H1 (cell line): ENCODE measurements around the gene ZNF532. TPM values are rescaled to one million over a fixed set of nuclear protein-coding genes. Genes with fewer than 3 reads are reported as not detected.

ENCODE experiments used
- CTCF ChIA-PET: fragments of 300-600 bp; sonication (Branson Sonifier 250); formaldehyde crosslinking; loops from one replicate; lab custom pipeline; 2021; ENCODE audit not compliant: partially characterized antibody; lab: Charles Lee
- POLR2A ChIA-PET: fragments of 300-600 bp; sonication (Branson Sonifier 250); formaldehyde crosslinking; loops from one replicate; lab custom pipeline; 2021; ENCODE audit warnings: inconsistent platforms; ENCODE audit not compliant: partially characterized antibody; lab: Charles Lee
- DNase-seq, 2 experiments: peaks; one replicate each; pipeline versions ENCODE4 v3.0.0 to v3.0.0-alpha.2; 2010 to 2022; ENCODE audit warnings: low spot score in 2 of 2, low read depth in 1 of 2, mixed read lengths in 1 of 2
- FAIRE-seq: peaks from 2 replicates; lab custom pipeline; 2011; peaks lifted over from hg19 to GRCh38; lab: Jason Lieb, UNC
- H2AFZ ChIP-seq: 2 replicates; pipeline ENCODE4 v1.8.1; 2012; ENCODE audit warnings: low read length, inconsistent platforms
- H2AK5ac ChIP-seq: 2 replicates; pipeline ENCODE4 v1.6.1; 2013; ENCODE audit warnings: low read depth, low read length
- H2BK120ac ChIP-seq: replicated peaks from 2 replicates; pipeline ENCODE3; 2013; ENCODE audit warnings: low read depth, low read length, inconsistent platforms
- H2BK12ac ChIP-seq: 2 replicates; pipeline ENCODE4 v1.6.1; 2013; ENCODE audit warnings: low read depth, low read length
- H2BK15ac ChIP-seq: 2 replicates; pipeline ENCODE4 v1.6.1; 2013; ENCODE audit warnings: low read length
- H2BK20ac ChIP-seq: 2 replicates; pipeline ENCODE4 v1.6.1; 2013; ENCODE audit warnings: low read length
- H2BK5ac ChIP-seq: 2 replicates; pipeline ENCODE4 v1.6.1; 2013; ENCODE audit warnings: low read depth, low read length
- H3K14ac ChIP-seq: 2 replicates; pipeline ENCODE4 v1.6.1; 2013; ENCODE audit warnings: inconsistent platforms; ENCODE audit not compliant: insufficient read length
- H3K18ac ChIP-seq: 2 replicates; pipeline ENCODE4 v1.6.1; 2013; ENCODE audit warnings: low read length; ENCODE audit errors: extremely low read depth
- H3K23ac ChIP-seq: 2 replicates; pipeline ENCODE4 v1.6.1; 2013; ENCODE audit warnings: inconsistent platforms; ENCODE audit not compliant: insufficient read length
- H3K23me2 ChIP-seq: 2 replicates; pipeline ENCODE4 v1.6.1; 2013; ENCODE audit warnings: low read depth, low read length
- H3K27ac ChIP-seq: 2 replicates; pipeline ENCODE4 v1.6.1; 2011; ENCODE audit warnings: low read depth, low read length, inconsistent platforms
- H3K27me3 ChIP-seq, 4 experiments: replicated peaks in 1 of 4; 1 replicate in 1 of 4; 2 replicates in 3 of 4; pipeline versions ENCODE4 v1.6.1 to v1.8.1; 2011 to 2013; ENCODE audit warnings: low read length in 3 of 4, mild to moderate bottlenecking in 3 of 4, inconsistent platforms in 2 of 4, mixed read lengths in 2 of 4, moderate library complexity in 1 of 4; ENCODE audit not compliant: control insufficient read depth in 3 of 4, insufficient read depth in 3 of 4; ENCODE audit errors: extremely low read depth in 1 of 4
- H3K36me3 ChIP-seq, 4 experiments: 2 replicates each; pipeline versions ENCODE4 v1.6.1 to v1.8.1; 2011 to 2013; ENCODE audit warnings: mild to moderate bottlenecking in 4 of 4, low read length in 3 of 4, moderate library complexity in 2 of 4, control low read depth in 1 of 4, inconsistent platforms in 1 of 4; ENCODE audit not compliant: insufficient read depth in 4 of 4, control insufficient read depth in 2 of 4
- H3K4ac ChIP-seq: replicated peaks from 2 replicates; pipeline ENCODE3; 2013; ENCODE audit warnings: low read length, low read depth, mixed read lengths, inconsistent platforms; ENCODE audit not compliant: insufficient read length
- H3K4me1 ChIP-seq, 4 experiments: replicated peaks in 1 of 4; 1 replicate in 1 of 4; 2 replicates in 3 of 4; pipeline versions ENCODE4 v1.6.1 to v1.8.1; 2011 to 2013; ENCODE audit warnings: low read length in 3 of 4, inconsistent platforms in 2 of 4, mixed read lengths in 1 of 4; ENCODE audit not compliant: insufficient read depth in 4 of 4, control insufficient read depth in 3 of 4
- H3K4me2 ChIP-seq, 2 experiments: 2 replicates each; pipeline versions ENCODE4 v1.6.1 to v1.8.1; 2011 to 2013; ENCODE audit warnings: low read depth in 2 of 2, low read length in 2 of 2, control low read depth in 1 of 2, inconsistent platforms in 1 of 2, mild to moderate bottlenecking in 1 of 2; ENCODE audit not compliant: insufficient read depth in 1 of 2
- H3K4me3 ChIP-seq, 4 experiments: fragments of 200-600, 300-600 bp in 1 of 4; sonication (generic), shearing (Covaris generic), sonication (Bioruptor Twin) in 1 of 4; 2 replicates each; pipeline versions ENCODE4 v1.5.1 to v1.8.1; 2011 to 2016; ENCODE audit warnings: low read length in 4 of 4, low read depth in 3 of 4, control low read depth in 2 of 4, inconsistent platforms in 2 of 4, mild to moderate bottlenecking in 2 of 4, mixed read lengths in 1 of 4, moderate library complexity in 1 of 4; ENCODE audit not compliant: insufficient read depth in 2 of 4; ENCODE audit errors: extremely low read depth in 1 of 4
- H3K56ac ChIP-seq: replicated peaks from 2 replicates; pipeline ENCODE3; 2013; ENCODE audit warnings: low read depth, mild to moderate bottlenecking, mixed read lengths, low read length, inconsistent platforms; ENCODE audit not compliant: insufficient read length
- H3K79me1 ChIP-seq: 2 replicates; pipeline ENCODE4 v1.6.1; 2013; ENCODE audit warnings: low read depth, low read length, control low read depth
- H3K79me2 ChIP-seq, 2 experiments: 2 replicates each; pipeline versions ENCODE4 v1.6.1 to v1.8.1; 2012 to 2013; ENCODE audit warnings: low read length in 2 of 2, mild to moderate bottlenecking in 2 of 2, inconsistent platforms in 1 of 2; ENCODE audit not compliant: insufficient read depth in 2 of 2, control insufficient read depth in 1 of 2
- H3K9ac ChIP-seq, 4 experiments: replicated peaks in 1 of 4; 1 replicate in 1 of 4; 2 replicates in 3 of 4; pipeline versions ENCODE4 v1.6.1 to v1.8.1; 2011 to 2013; ENCODE audit warnings: low read depth in 3 of 4, low read length in 3 of 4, control low read depth in 2 of 4, mild to moderate bottlenecking in 2 of 4, moderate library complexity in 2 of 4, inconsistent platforms in 1 of 4; ENCODE audit errors: extremely low read depth in 1 of 4
- H3K9me3 ChIP-seq, 2 experiments: 2 replicates each; pipeline versions ENCODE4 v1.6.1 to v1.8.1; 2012 to 2013; ENCODE audit warnings: mild to moderate bottlenecking in 2 of 2, moderate library complexity in 2 of 2, control low read depth in 1 of 2, inconsistent platforms in 1 of 2, low read depth in 1 of 2, low read length in 1 of 2, mixed read lengths in 1 of 2; ENCODE audit not compliant: insufficient read depth in 2 of 2
- H4K20me1 ChIP-seq, 2 experiments: replicated peaks in 1 of 2; 2 replicates each; pipeline versions ENCODE3 to v1.8.1; 2011 to 2013; ENCODE audit warnings: inconsistent platforms in 2 of 2, low read length in 2 of 2, mild to moderate bottlenecking in 1 of 2; ENCODE audit not compliant: insufficient read depth in 2 of 2, control insufficient read depth in 1 of 2
- H4K5ac ChIP-seq: 2 replicates; pipeline ENCODE4 v1.6.1; 2013; ENCODE audit warnings: low read length, low read depth, mixed read lengths, inconsistent platforms; ENCODE audit not compliant: insufficient read length
- H4K8ac ChIP-seq: 2 replicates; pipeline ENCODE4 v1.8.0; 2013; ENCODE audit warnings: mild to moderate bottlenecking, moderate library complexity, low read length, inconsistent platforms; ENCODE audit not compliant: insufficient read depth; ENCODE audit errors: extremely low read depth
- H4K91ac ChIP-seq: replicated peaks from 2 replicates; pipeline ENCODE3; 2013; ENCODE audit warnings: low read length, mixed read lengths, inconsistent platforms; ENCODE audit not compliant: insufficient read length
- CBX5 ChIP-seq: fragments of 300-800, 300-1000 bp; sonication (generic); IDR thresholded peaks from 2 replicates; pipeline ENCODE4 v1.7.1; 2016; ENCODE audit warnings: antibody characterized with exemption, low read length, low read depth
- CHD1 ChIP-seq: IDR thresholded peaks from 2 replicates; pipeline ENCODE4 v1.6.1; 2012; ENCODE audit warnings: low read depth, low read length, improper control_type of control experiment
- POU5F1 ChIP-seq: IDR thresholded peaks from 2 replicates; pipeline ENCODE4 v1.6.1; 2011; ENCODE audit warnings: low read depth, mild to moderate bottlenecking, low read length, moderate library complexity
- SP4 ChIP-seq: IDR thresholded peaks from 2 replicates; pipeline ENCODE4 v1.6.1; 2012; ENCODE audit warnings: low read length, inconsistent platforms
- TCF12 ChIP-seq: IDR thresholded peaks from 2 replicates; pipeline ENCODE4 v1.6.1; 2011; ENCODE audit warnings: low read depth, mild to moderate bottlenecking, low read length
- WGBS, 2 experiments: shearing (Covaris generic) in 1 of 2; methylation state at CpG; one replicate each; pipeline versions ENCODE4 v1.1.6 to v1.1.7; 2013 to 2015; ENCODE audit warnings: low lambda C conversion rate in 2 of 2, mixed read lengths in 2 of 2, inconsistent platforms in 1 of 2, low coverage in 1 of 2, missing lambda C conversion rate in 1 of 2; ENCODE audit not compliant: insufficient replicate concordance in 2 of 2, insufficient coverage in 1 of 2, insufficient read length in 1 of 2; ENCODE audit errors: extremely low coverage in 1 of 2, missing lambda C conversion rate in 1 of 2; 5-methylcytosine and 5-hydroxymethylcytosine counted together
- polyA plus RNA-seq, 7 experiments: library from polyadenylated mRNA; depleted of rRNA in 3 of 7; stranded (reverse) in 5 of 7; unstranded in 2 of 7; fragments of >200 nt in 5 of 7; fragments of 200-250 nt in 2 of 7; gene quantifications; 1 replicate in 5 of 7; 2 replicates in 1 of 7; 4 replicates in 1 of 7; pipeline versions ENCODE4 v1.2.1 to v1.2.3, GENCODE V29; 2011 to 2013; ENCODE audit warnings: missing spikeins in 2 of 7, mixed read lengths in 2 of 7
- total RNA-seq: library from RNA; stranded (reverse); fragmentation: NEBNext Ultra II Directional; extraction: Animal tissue kit (Norgen Biotek cat#: 25700); gene quantifications from 2 replicates; pipeline ENCODE4 v1.2.1, GENCODE V29; 2021

Gene ZNF532
- total and polyA plus RNA-seq, 2 of the 8 experiments (the other 6 are each of a cell fraction or from before 2014, with no cell fraction given), result 143 to 240 TPM

DNA sequence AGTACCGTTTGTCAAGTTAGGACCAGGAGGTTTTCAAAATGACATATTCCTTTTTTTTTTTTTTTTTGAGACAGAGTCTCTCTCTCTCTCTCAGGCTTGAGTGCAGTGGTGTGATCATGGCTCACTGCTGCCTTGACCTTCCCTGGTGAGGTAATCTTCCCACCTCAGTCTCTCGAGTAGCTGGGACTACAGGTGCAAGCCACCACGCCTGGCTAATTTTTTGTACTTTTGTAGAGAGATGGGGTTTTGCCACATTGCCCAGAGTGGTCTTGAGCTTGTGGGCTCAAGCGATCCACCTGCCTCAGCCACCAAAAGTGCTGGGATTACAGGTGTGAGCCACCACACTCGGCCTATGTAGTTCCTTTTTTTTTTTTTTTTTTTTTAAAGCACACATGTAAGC, 147.1 kb downstream of the ZNF532 start:
- H2BK120ac ChIP-seq, result no peak overlapping the region
- H3K9ac ChIP-seq, result no peak overlapping the region
- no peaks in the 10 kb centered on the region for H3K9me3 ChIP-seq
- no peak overlapping the region for H3K56ac ChIP-seq
- H2BK15ac ChIP-seq, result no peak overlapping the region
- no peak overlapping the region for H2AK5ac ChIP-seq
- H3K23me2 ChIP-seq, result no peaks in the 10 kb centered on the region
- H2BK12ac ChIP-seq, result no peak overlapping the region
- H3K27ac ChIP-seq, result no peak overlapping the region
- no peak overlapping the region for H3K23ac ChIP-seq
- no peaks in the 10 kb centered on the region for H3K79me1 ChIP-seq
- H3K4me2 ChIP-seq, result no peak overlapping the region
- DNase-seq (no peak), FAIRE-seq (no peak)
- no peak overlapping the region for H3K4ac ChIP-seq
- H3K14ac ChIP-seq, result no peak overlapping the region
- 89% methylated on average over 4 of the region's 5 CpGs; no CpG with 5 or more reads in 1 of the 2 experiments for WGBS, 2 experiments
- no peak overlapping the region for H2AFZ ChIP-seq
- H3K4me3 ChIP-seq, result no peak overlapping the region
- H4K8ac ChIP-seq, result no peak overlapping the region
- H3K79me2 ChIP-seq, result no peaks in the 10 kb centered on the region
- CTCF ChIA-PET, result interaction anchor here (0.6 to 0.8 kb wide), 6 partner anchors 10 to 826 kb away, joined by 3 to 4 read pairs (median 3); no protein-coding TSS in a partner anchor
- no peak for TF ChIP-seq POU5F1
- no peak for TF ChIP-seq CBX5
- no peak for TF ChIP-seq TCF12
- TF ChIP-seq CHD1, result no peak
- TF ChIP-seq SP4, result no peak
- H2BK20ac ChIP-seq, result no peak overlapping the region
- H2BK5ac ChIP-seq, result no peak overlapping the region
- H4K20me1 ChIP-seq, result no peaks in the 10 kb centered on the region
- H3K18ac ChIP-seq, result no peak overlapping the region
- no peak overlapping the region for H4K91ac ChIP-seq
- POLR2A ChIA-PET, result interaction anchor here (0.9 to 1.6 kb wide), 2 partner anchors 10 to 12 kb away, joined by 4 read pairs; no protein-coding TSS in a partner anchor
- no peaks in the 10 kb centered on the region for H3K36me3 ChIP-seq
- no peaks in the 10 kb centered on the region for H3K27me3 ChIP-seq
- peaks cover 0 to 5% (median 1%) of the 10 kb centered on the region in 4 experiments; a peak in 2 of 7 replicates for H3K4me1 ChIP-seq
- no peak overlapping the region for H4K5ac ChIP-seq
